A673 (cell line): ENCODE results near the gene BROX. TPM values are rescaled to one million over a fixed set of nuclear protein-coding genes. Genes with fewer than 3 reads are reported as not detected.

Experiments
- BruUV-seq: library from RNA; stranded (reverse); fragments of 400-500 nt; replicated peaks from 2 replicates; lab custom pipeline; 2021; lab: Mats Ljungman, UMichigan
- CTCF ChIA-PET: fragments of 300-600 bp; sonication (Branson Sonifier 250); formaldehyde crosslinking; loops from one replicate; lab custom pipeline; 2022; ENCODE audit warnings: antibody characterized with exemption; lab: Charles Lee
- POLR2A ChIA-PET: fragments of 300-600 bp; sonication (Branson Sonifier 250); formaldehyde crosslinking; loops from one replicate; lab custom pipeline; 2022; ENCODE audit warnings: antibody characterized with exemption; ENCODE audit not compliant: low non-redundant PET; lab: Charles Lee
- DNase-seq: peaks from one replicate; pipeline ENCODE4 v3.0.0-alpha.2; 2015; ENCODE audit warnings: low spot score
- H3K27ac ChIP-seq: fragments of 200-600 bp; sonication (generic); 2 replicates; pipeline ENCODE4 v1.5.1; 2016; ENCODE audit warnings: mixed run types, low read depth, mild to moderate bottlenecking, mixed read lengths, antibody characterized with exemption, low read length; ENCODE audit not compliant: poor library complexity, severe bottlenecking
- H3K27me3 ChIP-seq: fragments of 200-600 bp; sonication (generic); replicated peaks from 2 replicates; pipeline ENCODE4 v1.6.1; 2017; ENCODE audit warnings: mixed run types, low read depth, mild to moderate bottlenecking, mixed read lengths, antibody characterized with exemption, low read length; ENCODE audit not compliant: insufficient read depth, poor library complexity
- H3K36me3 ChIP-seq: fragments of 200-600 bp; sonication (generic); 2 replicates; pipeline ENCODE4 v1.6.1; 2016; ENCODE audit warnings: mixed run types, mild to moderate bottlenecking, mixed read lengths, antibody characterized with exemption, low read length; ENCODE audit not compliant: insufficient read depth, poor library complexity, severe bottlenecking
- H3K4me1 ChIP-seq: fragments of 200-600 bp; sonication (generic); 2 replicates; pipeline ENCODE4 v1.6.1; 2017; ENCODE audit warnings: mixed run types, mild to moderate bottlenecking, mixed read lengths, antibody characterized with exemption, low read length; ENCODE audit not compliant: insufficient read depth, poor library complexity, severe bottlenecking
- H3K4me3 ChIP-seq: fragments of 200-600 bp; sonication (generic); 2 replicates; pipeline ENCODE4 v1.5.1; 2016; ENCODE audit warnings: low read depth, mixed run types, mild to moderate bottlenecking, mixed read lengths, low read length; ENCODE audit not compliant: poor library complexity, severe bottlenecking
- H3K9me3 ChIP-seq: fragments of 200-600 bp; sonication (generic); 2 replicates; pipeline ENCODE4 v1.6.1; 2016; ENCODE audit warnings: mixed run types, low read depth, mild to moderate bottlenecking, mixed read lengths, antibody characterized with exemption, low read length; ENCODE audit not compliant: poor library complexity, severe bottlenecking
- CTCF ChIP-seq: fragments of 300-800, 200-600 bp; sonication (generic); conservative IDR thresholded peaks from 2 replicates; pipeline ENCODE4 v1.5.1; 2017; ENCODE audit warnings: low read depth, mild to moderate bottlenecking, antibody characterized with exemption, low read length, moderate library complexity, mixed read lengths
- EZH2 ChIP-seq: fragments of 200-600 bp; sonication (generic); IDR thresholded peaks from 2 replicates; pipeline ENCODE4 v1.6.1; 2017; ENCODE audit warnings: borderline replicate concordance, low read depth, mild to moderate bottlenecking, mixed read lengths, antibody characterized with exemption, low read length; ENCODE audit not compliant: poor library complexity, severe bottlenecking
- intact Hi-C: fragments of 100-400 bp; cut with micrococcal nuclease; formaldehyde crosslinking; loops from one replicate; pipeline ENCODE4 v1.10.0; 2022; ENCODE audit not compliant: unreplicated experiment
- total RNA-seq: library from RNA; stranded (reverse); gene quantifications from 2 replicates; pipeline ENCODE4 v1.2.3, GENCODE V29; 2021

Gene BROX
- total RNA-seq, 1 experiment from 2014 or later = 36.2 TPM

DNA sequence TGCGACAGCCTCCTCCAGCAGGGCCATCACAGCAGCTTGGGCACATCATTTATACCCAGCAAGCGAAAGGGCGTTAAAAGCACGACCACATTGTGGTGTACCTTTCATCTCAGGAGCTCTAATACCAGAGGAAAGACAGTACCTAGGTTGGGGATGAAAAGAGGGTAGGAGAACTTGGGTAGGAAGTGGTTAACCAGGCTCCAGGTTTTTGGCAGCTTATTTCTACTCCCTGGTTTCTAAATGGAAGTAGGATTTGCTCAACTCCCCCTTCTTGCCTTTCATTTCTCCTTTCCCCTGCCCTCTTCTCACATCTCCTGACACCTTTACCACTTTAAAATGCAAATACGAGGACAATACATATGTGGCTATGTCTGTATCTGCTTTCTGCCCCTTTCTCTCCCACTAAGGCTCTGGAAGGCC, 54.8 kb downstream of the BROX start:
- BruUV-seq = no TSS peak
- H3K4me1 ChIP-seq = no peaks in the 10 kb centered on the region
- no peaks in the 10 kb centered on the region for H3K27me3 ChIP-seq
- no peaks in the 10 kb centered on the region for H3K36me3 ChIP-seq
- ChIA-PET POLR2A (no interaction called here), CTCF (no interaction called here)
- TF ChIP-seq EZH2 = no peak
- no peak for TF ChIP-seq CTCF
- peaks cover 15% of the 10 kb centered on the region for H3K9me3 ChIP-seq
- no peak for DNase-seq
- no peak overlapping the region for H3K4me3 ChIP-seq
- intact Hi-C loops = no loop called here
- H3K27ac ChIP-seq = no peak overlapping the region

- H3K27ac ChIP-seq = no peak overlapping the region
- no peaks in the 10 kb centered on the region for H3K36me3 ChIP-seq
- H3K4me1 ChIP-seq = no peaks in the 10 kb centered on the region
- intact Hi-C loops = no loop called here
- H3K4me3 ChIP-seq = no peak overlapping the region
- no TSS peak for BruUV-seq
- DNase-seq = no peak
- ChIA-PET CTCF (no interaction called here), POLR2A (no interaction called here)
- no peaks in the 10 kb centered on the region for H3K27me3 ChIP-seq
- TF ChIP-seq EZH2 (no peak), CTCF (no peak)
- H3K9me3 ChIP-seq = peaks cover 15% of the 10 kb centered on the region
Measured at GRCh38 chr1:222768592-222768991, 56.2 kb downstream of the BROX start.

DNA sequence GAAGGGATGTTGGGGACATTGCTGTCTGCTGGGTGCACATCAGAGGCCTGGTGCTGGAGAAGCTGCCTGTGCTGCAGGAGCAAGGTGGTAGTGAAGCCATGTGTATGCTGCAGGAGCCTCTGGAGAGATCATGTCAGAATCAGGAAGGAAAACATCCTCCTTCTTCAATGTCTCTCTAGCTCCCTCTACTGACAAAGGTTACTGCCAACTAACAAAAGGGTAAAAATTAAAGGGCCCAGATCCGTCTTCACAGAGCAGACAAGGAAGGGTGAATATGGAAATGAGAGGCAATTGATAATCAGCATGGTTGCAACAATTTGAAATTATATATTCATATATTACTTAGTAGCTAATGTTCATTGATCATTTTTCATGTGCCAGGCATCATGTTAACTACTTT, 56.8 kb downstream of the BROX start:
- POLR2A ChIA-PET = no interaction called here
- H3K9me3 ChIP-seq = peaks cover 15% of the 10 kb centered on the region
- H3K27me3 ChIP-seq = no peaks in the 10 kb centered on the region
- intact Hi-C loops = no loop called here
- TF ChIP-seq CTCF = 0 out of 2 replicates have a peak, but pooled peaks have one; percentile 20
- TF ChIP-seq EZH2 = no peak
- H3K4me1 ChIP-seq = no peaks in the 10 kb centered on the region
- DNase-seq = no peak
- CTCF ChIA-PET = no interaction called here
- no TSS peak for BruUV-seq
- H3K4me3 ChIP-seq = no peak overlapping the region
- H3K27ac ChIP-seq = no peak overlapping the region
- no peaks in the 10 kb centered on the region for H3K36me3 ChIP-seq
